GM19193 (cell line): ENCODE results near the gene ENDOV.

Source experiments
- POLR2A ChIP-seq: IDR thresholded peaks from 4 replicates; pipeline ENCODE4 v1.6.1; 2011; ENCODE audit not compliant: insufficient read depth, insufficient read length; ENCODE audit errors: extremely low read depth

The ENDOV gene

GRCh38 chr17:80474231-80474960 lies 59.4 kb downstream of the ENDOV start:
- no peak for TF ChIP-seq POLR2A

GRCh38 chr17:80474961-80475909 lies 60.3 kb downstream of the ENDOV start:
- no peak for TF ChIP-seq POLR2A

DNA sequence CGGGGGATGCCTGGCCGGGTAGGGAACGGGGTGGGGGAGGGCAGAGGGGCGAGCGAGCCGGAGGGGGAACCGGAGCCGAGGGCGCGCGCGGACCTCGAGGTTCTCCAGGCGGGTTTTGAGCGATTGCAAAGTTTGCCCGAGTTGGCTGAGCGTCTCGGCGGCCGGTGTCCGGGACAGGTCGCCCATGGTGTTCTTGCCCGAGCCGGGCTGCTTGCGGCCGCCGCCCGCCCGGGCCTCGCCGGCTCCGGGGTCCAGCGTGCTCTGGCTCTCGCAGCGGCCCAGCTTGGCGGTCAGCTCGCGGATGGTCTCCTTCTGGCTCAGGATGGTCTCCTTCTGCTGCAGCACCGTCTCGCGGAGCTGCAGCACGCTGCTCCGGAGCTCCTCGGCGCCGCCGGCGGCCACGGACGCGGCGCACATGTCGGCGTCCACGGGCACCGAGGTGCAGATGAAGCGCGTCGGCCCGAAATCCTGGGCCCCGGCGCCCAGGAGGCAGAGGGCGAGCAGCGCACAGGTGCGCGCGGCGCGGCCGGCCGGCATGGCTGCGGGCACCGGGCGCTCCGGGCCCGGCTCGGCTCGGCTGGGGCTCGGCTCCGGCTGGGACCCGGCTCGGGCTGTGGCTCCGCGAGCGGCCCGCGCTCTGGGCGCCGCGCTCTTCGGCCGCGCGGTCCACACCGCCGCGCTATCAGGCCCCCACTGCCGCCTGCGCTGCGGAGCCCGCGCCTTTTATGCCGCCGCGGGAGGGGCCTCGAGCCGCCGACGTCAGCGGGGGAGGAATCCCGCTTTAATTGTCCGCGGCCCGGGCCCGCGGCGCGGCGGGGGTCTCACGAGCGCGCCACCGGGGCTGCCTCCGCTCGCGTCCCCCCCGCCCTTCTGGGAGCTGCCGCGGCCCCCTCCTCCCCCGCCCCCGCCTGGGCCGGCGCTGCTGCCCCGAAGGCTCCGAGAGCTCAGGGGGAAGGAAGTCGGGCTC lies 61.2 kb downstream of the ENDOV start, which contains the start of gene NPTX1:
Gene NPTX1, minus strand, starts transcription at position 698 of the 967 bp plus-strand sequence. Its CDS starts 161 bp downstream, at position 537.
- no peak for TF ChIP-seq POLR2A

- no peak for TF ChIP-seq POLR2A
Measured at GRCh38 chr17:80476877-80477646, 62.1 kb downstream of the ENDOV start.

DNA sequence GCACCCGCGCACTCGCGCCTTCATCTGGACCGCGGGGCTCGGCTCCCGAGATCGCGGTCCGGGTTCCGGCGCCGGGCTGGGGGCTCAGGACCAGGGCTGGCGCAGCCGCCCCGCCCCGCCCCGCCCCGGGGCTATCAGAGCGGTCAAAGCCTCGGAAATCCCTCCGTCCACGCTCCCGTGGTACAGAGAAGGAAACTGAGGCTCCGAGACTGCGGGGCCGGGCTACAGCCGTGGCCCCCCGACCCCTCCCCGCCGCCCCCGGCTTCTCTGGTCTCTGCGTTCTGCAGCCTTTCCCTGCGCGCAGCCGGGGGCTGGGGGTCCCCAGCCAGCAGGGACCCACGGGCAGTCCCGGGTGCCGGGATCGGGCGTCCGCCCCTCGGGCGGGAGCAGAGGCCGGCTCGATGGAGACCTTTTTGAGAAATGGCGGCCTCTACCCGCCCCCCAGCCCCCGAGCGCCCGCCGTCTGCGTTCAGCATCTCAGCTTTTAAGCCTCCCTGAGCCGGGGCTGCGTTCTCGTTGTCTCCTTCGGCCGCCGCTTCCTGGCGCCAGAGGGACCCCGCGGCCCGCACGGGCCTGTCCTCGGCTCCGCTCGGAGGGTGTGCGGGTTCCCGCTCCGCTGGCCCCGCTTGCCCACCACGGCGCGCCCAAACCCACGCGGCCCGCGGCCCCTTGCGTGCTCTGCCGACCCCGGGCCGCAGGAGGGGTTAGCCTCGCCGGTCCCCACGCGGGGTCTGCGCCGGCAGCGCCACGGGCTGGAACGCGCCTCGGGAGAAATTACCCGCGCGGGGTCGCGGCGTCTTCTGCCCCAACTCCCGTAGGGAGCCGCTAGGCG lies 62.9 kb downstream of the ENDOV start:
- no peak for TF ChIP-seq POLR2A

DNA sequence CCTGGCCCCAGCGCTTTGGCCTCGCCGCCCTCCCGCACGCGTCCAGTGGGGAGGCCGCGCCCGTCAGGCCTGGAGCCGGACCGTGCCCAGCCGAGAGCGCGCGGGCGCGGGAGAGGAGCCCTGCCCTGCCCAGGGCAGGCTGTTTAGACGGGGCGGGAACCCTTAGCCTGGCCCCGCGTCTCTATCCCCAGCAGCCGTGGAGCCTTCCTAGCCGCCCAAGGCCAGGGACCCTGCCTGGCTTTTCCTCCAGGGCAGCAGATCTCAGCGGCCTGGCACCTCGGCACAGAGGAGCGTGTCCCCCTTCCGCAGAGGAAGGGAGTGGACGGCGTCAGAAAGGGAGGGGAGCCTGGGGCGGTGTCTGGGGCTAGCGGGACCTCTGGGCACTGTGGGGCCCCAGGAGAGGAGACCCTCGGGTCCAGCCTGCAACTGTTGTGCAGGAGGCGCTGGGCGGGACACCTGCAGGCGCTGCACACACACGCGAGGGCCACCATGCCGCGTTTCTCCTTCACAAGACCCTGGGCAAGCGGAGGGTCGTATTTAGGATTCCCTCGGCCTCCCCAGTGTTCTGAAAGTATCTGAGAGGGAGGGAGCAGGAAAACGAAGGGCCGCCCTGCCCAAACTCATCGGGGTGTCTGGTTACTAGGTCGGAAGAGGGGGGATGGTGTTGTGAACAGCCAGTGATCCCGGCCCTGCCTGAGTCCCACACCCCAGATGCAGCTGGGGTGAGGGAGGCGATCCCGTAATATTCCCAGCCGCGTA lies 63.7 kb downstream of the ENDOV start:
- no peak for TF ChIP-seq POLR2A

GRCh38 chr17:80479246-80479566 lies 64.2 kb downstream of the ENDOV start:
- no peak for TF ChIP-seq POLR2A

GRCh38 chr17:80480248-80480647 lies 65.3 kb downstream of the ENDOV start:
- no peak for TF ChIP-seq POLR2A

GRCh38 chr17:80481284-80482057 lies 66.5 kb downstream of the ENDOV start:
- no peak for TF ChIP-seq POLR2A

DNA sequence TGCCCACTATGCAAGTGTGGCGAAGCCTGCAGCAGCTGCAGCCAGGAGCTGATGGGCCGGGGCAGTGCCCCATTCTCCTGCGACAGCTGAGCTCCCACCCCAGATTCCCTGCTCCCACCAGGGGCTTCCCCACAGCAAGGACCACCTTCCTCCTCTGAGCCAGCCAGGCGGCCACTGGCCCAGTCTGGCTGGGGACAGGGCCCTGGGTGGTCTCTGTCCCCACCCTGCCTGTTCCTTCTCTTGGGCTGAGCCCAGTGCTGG lies 67.0 kb downstream of the ENDOV start:
- no peak for TF ChIP-seq POLR2A

DNA sequence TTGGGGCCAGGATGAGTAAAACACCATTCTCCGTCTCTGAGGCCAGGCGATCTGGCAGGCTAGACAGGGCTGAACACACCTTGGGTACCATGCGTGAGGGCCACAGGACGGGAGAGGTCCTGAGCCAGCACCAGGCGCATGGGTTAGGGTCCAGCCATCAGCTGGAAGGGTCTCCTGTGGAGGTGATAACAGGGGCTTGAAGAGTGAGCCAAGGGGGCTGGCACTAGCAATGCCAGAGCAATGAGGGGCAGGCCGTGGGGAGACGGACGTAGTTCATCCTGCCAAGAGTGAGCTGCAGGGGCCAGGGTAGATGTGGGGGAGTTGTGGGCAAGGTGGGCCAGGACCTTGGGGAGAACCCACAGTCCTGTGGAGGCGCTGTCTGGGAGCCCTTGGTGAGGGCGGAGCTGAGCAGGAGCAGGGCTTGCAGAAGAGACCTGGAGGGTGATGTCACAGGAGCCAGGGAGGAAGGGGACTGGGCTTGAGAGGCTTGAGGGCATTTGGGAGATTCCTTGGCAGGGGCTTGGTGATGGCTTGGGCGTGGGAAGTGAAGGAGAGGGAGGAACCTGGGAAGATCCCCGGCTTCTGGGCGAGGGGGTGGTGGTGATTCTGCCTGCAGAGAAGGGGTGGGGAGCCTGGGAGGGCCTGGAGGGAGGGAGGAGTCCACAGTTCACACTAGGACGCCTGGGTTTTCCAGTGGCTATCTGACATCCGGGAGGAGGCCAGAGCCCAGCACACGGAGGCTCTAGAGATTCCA lies 67.8 kb downstream of the ENDOV start:
- no peak for TF ChIP-seq POLR2A
